Transverse colon (tissue), 4 donors: Measurements from ENCODE around the gene CCDC61.

ENCODE experiments used
- EP300 ChIP-seq: sonication (generic); formaldehyde crosslinking; IDR thresholded peaks from one replicate; pipeline ENCODE4 v1.6.1; 2017; ENCODE audit warnings: antibody characterized with exemption, low read depth
- POLR2AphosphoS5 ChIP-seq, 3 donors: sonication (generic); formaldehyde crosslinking; IDR thresholded peaks; one replicate each; pipeline ENCODE4 v1.6.1; 2016; ENCODE audit warnings: antibody characterized with exemption in 3 of 3
- TF ChIP-seq, protein P1 (sequence below), 5 experiments: fragments of 200-600 bp in 3 of 5; fragments of 450-650 bp in 2 of 5; sonication (generic) in 3 of 5; IDR thresholded peaks; 1 replicate in 2 of 5; 2 replicates in 3 of 5; pipeline ENCODE4 v1.5.1; 2016 to 2017; ENCODE audit warnings: antibody characterized with exemption in 5 of 5, inconsistent platforms in 3 of 5, mild to moderate bottlenecking in 2 of 5, moderate library complexity in 1 of 5

DNA sequence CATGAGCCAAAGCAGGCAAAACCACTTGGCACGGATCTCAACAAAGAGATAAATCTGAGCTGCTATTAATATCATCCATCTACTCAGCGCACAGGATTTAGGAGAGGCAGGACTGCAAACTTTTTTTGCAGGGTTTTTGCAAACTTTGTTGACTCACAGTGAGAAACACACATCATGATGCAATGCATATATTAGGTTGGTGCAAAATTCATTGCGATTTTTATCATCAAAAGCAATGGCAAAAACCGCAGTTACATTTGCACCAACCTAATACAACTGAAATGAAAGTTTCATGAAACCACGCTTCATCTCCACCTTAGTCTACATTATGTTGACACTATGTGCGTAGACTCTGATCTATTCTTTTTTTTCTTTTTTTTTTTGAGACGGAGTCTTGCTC, 17.1 kb upstream of the CCDC61 start:
- TF ChIP-seq, protein P1, sequence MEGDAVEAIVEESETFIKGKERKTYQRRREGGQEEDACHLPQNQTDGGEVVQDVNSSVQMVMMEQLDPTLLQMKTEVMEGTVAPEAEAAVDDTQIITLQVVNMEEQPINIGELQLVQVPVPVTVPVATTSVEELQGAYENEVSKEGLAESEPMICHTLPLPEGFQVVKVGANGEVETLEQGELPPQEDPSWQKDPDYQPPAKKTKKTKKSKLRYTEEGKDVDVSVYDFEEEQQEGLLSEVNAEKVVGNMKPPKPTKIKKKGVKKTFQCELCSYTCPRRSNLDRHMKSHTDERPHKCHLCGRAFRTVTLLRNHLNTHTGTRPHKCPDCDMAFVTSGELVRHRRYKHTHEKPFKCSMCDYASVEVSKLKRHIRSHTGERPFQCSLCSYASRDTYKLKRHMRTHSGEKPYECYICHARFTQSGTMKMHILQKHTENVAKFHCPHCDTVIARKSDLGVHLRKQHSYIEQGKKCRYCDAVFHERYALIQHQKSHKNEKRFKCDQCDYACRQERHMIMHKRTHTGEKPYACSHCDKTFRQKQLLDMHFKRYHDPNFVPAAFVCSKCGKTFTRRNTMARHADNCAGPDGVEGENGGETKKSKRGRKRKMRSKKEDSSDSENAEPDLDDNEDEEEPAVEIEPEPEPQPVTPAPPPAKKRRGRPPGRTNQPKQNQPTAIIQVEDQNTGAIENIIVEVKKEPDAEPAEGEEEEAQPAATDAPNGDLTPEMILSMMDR (IDR thresholded peaks at IDR 0.05) = no peak
- no peak for TF ChIP-seq POLR2AphosphoS5 (IDR thresholded peaks at IDR 0.05)
- no peak for TF ChIP-seq EP300
